HCT116 (cell line): Measurements from ENCODE around the gene IQGAP3. TPM values are rescaled to one million over a fixed set of nuclear protein-coding genes. Genes with fewer than 3 reads are reported as not detected.

Source experiments
- ATAC-seq: fragments of 200-7000 bp; cut with Tn5 transposase; 2 replicates; pipeline ENCODE4 v1.9.1; 2020; ENCODE audit warnings: mild to moderate bottlenecking, moderate library complexity
- BruUV-seq: library from RNA; stranded (reverse); fragments of 400-500 nt; replicated peaks from 2 replicates; lab custom pipeline; 2021; lab: Mats Ljungman, UMichigan
- CTCF ChIA-PET: fragments of 300-600 bp; sonication (Branson Sonifier 250); formaldehyde crosslinking; loops from one replicate; lab custom pipeline; 2021; ENCODE audit warnings: antibody characterized with exemption; lab: Charles Lee
- POLR2A ChIA-PET: fragments of 300-600, 350-600 bp; sonication (Branson Sonifier 250); formaldehyde crosslinking; loops from one replicate; lab custom pipeline; 2021; ENCODE audit warnings: antibody characterized with exemption; lab: Charles Lee
- RAD21 ChIA-PET, 2 experiments: fragments of 300-600 bp; sonication (Branson Sonifier 250); formaldehyde crosslinking; loops; one replicate each; lab custom pipeline; 2023; ENCODE audit warnings: low total read pairs in 2 of 2; ENCODE audit not compliant: uncharacterized antibody in 2 of 2, unreplicated experiment in 2 of 2, low non-redundant PET in 1 of 2; lab: Charles Lee
- DNase-seq: peaks from one replicate; pipeline ENCODE4 v3.0.0-alpha.2; 2010; ENCODE audit warnings: low read depth, low spot score
- H2AFZ ChIP-seq: fragments of 200-600 bp; shearing (Covaris generic), sonication (generic); 2 replicates; pipeline ENCODE4 v1.6.1; 2017; ENCODE audit warnings: low read depth, mixed run types, mixed read lengths, antibody characterized with exemption, low read length; ENCODE audit not compliant: poor library complexity, severe bottlenecking
- H3K27ac ChIP-seq: 2 replicates; pipeline ENCODE4 v1.5.1; 2012; ENCODE audit warnings: low read depth, low read length
- H3K27me3 ChIP-seq: fragments of 200-600 bp; sonication (generic); 2 replicates; pipeline ENCODE4 v1.6.1; 2016; ENCODE audit warnings: mixed run types, low read length, mixed read lengths; ENCODE audit not compliant: insufficient read depth
- H3K36me3 ChIP-seq, 2 experiments: fragments of 200-500 bp in 1 of 2; fragments of 200-600 bp in 1 of 2; sonication (Bioruptor generic) in 1 of 2; sonication (generic) in 1 of 2; 2 replicates each; pipeline versions ENCODE4 v1.5.1 to v1.6.1; 2014 to 2016; ENCODE audit warnings: low read length in 2 of 2, inconsistent platforms in 1 of 2, mixed read lengths in 1 of 2, mixed run types in 1 of 2; ENCODE audit not compliant: insufficient read depth in 2 of 2, control insufficient read depth in 1 of 2
- H3K4me1 ChIP-seq, 2 experiments: fragments of 200-600 bp in 1 of 2; sonication (generic) in 1 of 2; 2 replicates each; pipeline versions ENCODE4 v1.5.1 to v1.6.1; 2012 to 2017; ENCODE audit warnings: low read length in 2 of 2, inconsistent platforms in 1 of 2, mild to moderate bottlenecking in 1 of 2, mixed read lengths in 1 of 2, mixed run types in 1 of 2, moderate library complexity in 1 of 2; ENCODE audit not compliant: insufficient read depth in 2 of 2, control insufficient read depth in 1 of 2
- H3K4me2 ChIP-seq: fragments of 200-600 bp; sonication (generic); 2 replicates; pipeline ENCODE4 v1.6.1; 2017; ENCODE audit warnings: mixed run types, low read length, mixed read lengths
- H3K4me3 ChIP-seq, 2 experiments: fragments of 200-600 bp in 1 of 2; sonication (generic) in 1 of 2; replicated peaks in 1 of 2; 2 replicates each; pipeline ENCODE4 v1.5.1; 2011 to 2016; ENCODE audit warnings: low read length in 2 of 2, control low read depth in 1 of 2, low read depth in 1 of 2, mild to moderate bottlenecking in 1 of 2, mixed read lengths in 1 of 2, mixed run types in 1 of 2
- H3K79me2 ChIP-seq: fragments of 200-600 bp; sonication (generic); 2 replicates; pipeline ENCODE4 v1.6.1; 2017; ENCODE audit warnings: mild to moderate bottlenecking, mixed run types, low read length, moderate library complexity, mixed read lengths; ENCODE audit not compliant: insufficient read depth
- H3K9ac ChIP-seq: fragments of 200-600 bp; sonication (generic); 2 replicates; pipeline ENCODE4 v1.6.1; 2016; ENCODE audit warnings: low read length, mixed read lengths
- H3K9me2 ChIP-seq: fragments of 200-600 bp; sonication (generic), shearing (Covaris generic); 2 replicates; pipeline ENCODE4 v1.6.1; 2017; ENCODE audit warnings: mixed run types, mild to moderate bottlenecking, moderate library complexity; ENCODE audit not compliant: insufficient read depth
- H3K9me3 ChIP-seq, 2 experiments: fragments of 200-500 bp in 1 of 2; fragments of 200-600 bp in 1 of 2; sonication (Bioruptor generic) in 1 of 2; sonication (generic) in 1 of 2; 2 replicates each; pipeline ENCODE4 v1.6.1; 2014 to 2017; ENCODE audit warnings: low read length in 2 of 2, mixed read lengths in 2 of 2, inconsistent platforms in 1 of 2, low read depth in 1 of 2, mild to moderate bottlenecking in 1 of 2, mixed run types in 1 of 2, moderate library complexity in 1 of 2; ENCODE audit not compliant: control insufficient read depth in 1 of 2, insufficient read depth in 1 of 2
- H4K20me1 ChIP-seq: fragments of 200-600 bp; sonication (generic), shearing (Covaris generic); 2 replicates; pipeline ENCODE4 v1.6.1; 2017; ENCODE audit warnings: mixed run types, mild to moderate bottlenecking, moderate library complexity; ENCODE audit not compliant: insufficient read depth
- CTCF ChIP-seq, 3 experiments: fragments of 200-600 bp in 1 of 3; sonication (generic) in 1 of 3; IDR thresholded peaks in 2 of 3; conservative IDR thresholded peaks in 1 of 3; 2 replicates each; pipeline ENCODE4 v1.5.1; 2012 to 2017; ENCODE audit warnings: low read depth in 2 of 3, low read length in 2 of 3, antibody characterized with exemption in 1 of 3, borderline replicate concordance in 1 of 3, control low read depth in 1 of 3, mild to moderate bottlenecking in 1 of 3, mixed read lengths in 1 of 3, mixed run types in 1 of 3, moderate library complexity in 1 of 3; ENCODE audit not compliant: insufficient read depth in 1 of 3
- ELF1 ChIP-seq: IDR thresholded peaks from 2 replicates; pipeline ENCODE4 v1.6.1; 2012; ENCODE audit warnings: low read depth, borderline replicate concordance
- EZH2 ChIP-seq: fragments of 200-600 bp; sonication (generic); IDR thresholded peaks from 2 replicates; pipeline ENCODE4 v1.6.1; 2017; ENCODE audit warnings: antibody characterized with exemption, mixed run types
- EZH2phosphoT487 ChIP-seq: fragments of 200-600 bp; IDR thresholded peaks from 2 replicates; pipeline ENCODE4 v1.6.1; 2018; ENCODE audit warnings: antibody characterized with exemption, borderline replicate concordance
- FOSL1 ChIP-seq: IDR thresholded peaks from 2 replicates; pipeline ENCODE4 v1.6.1; 2012; ENCODE audit warnings: low read depth
- POLR2A ChIP-seq: IDR thresholded peaks from 2 replicates; pipeline ENCODE4 v1.7.0; 2011; ENCODE audit warnings: borderline replicate concordance; ENCODE audit not compliant: insufficient read depth, insufficient read length; ENCODE audit errors: extremely low read depth
- ZFX ChIP-seq: fragments of 450-650 bp; IDR thresholded peaks from 2 replicates; pipeline ENCODE4 v1.6.1; 2017
- intact Hi-C: fragments of 100-400 bp; cut with micrococcal nuclease; formaldehyde crosslinking; loops from 2 replicates; pipeline ENCODE4 v1.10.0; 2022
- total RNA-seq: library from RNA; stranded (reverse); gene quantifications from one replicate; pipeline ENCODE4 v1.2.1, GENCODE V29; 2021; ENCODE audit not compliant: unreplicated experiment

The IQGAP3 gene
- total RNA-seq, 1 experiment from 2014 or later = 38.8 TPM

GRCh38 chr1:156486421-156487344, 85.7 kb downstream of the IQGAP3 start:
- ChIA-PET CTCF (interaction anchor here (0.6 kb wide), 1 partner anchor 42 kb away, joined by 3 read pairs; no protein-coding TSS in a partner anchor), RAD21 (no interaction called here), POLR2A (interaction anchor here (1.0 kb wide), 1 partner anchor 14 kb away, joined by 3 read pairs; the partner anchor contains the start of gene MEF2D)
- ATAC-seq = no peak
- Histone ChIP-seq H3K27ac (no peak overlapping the region), H3K27me3 (no peaks in the 10 kb centered on the region), H3K9me2 (no peaks in the 10 kb centered on the region), H3K4me2 (no peak overlapping the region), H3K9ac (no peak overlapping the region), H3K4me3 (no peak overlapping the region), H2AFZ (no peak overlapping the region), H4K20me1 (no peaks in the 10 kb centered on the region), H3K9me3 (no peaks in the 10 kb centered on the region), H3K4me1 (peaks cover 37 to 40% of the 10 kb centered on the region in 2 experiments), H3K79me2 (peaks cover 80% of the 10 kb centered on the region), H3K36me3 (peaks cover 6 to 12% of the 10 kb centered on the region in 2 experiments; a peak in 3 of 4 replicates)
- BruUV-seq = no TSS peak
- TF ChIP-seq ELF1 = no peak
- intact Hi-C loops = no loop called here
- no peak for DNase-seq

GRCh38 chr1:156485984-156486383, 86.4 kb downstream of the IQGAP3 start:
- POLR2A ChIA-PET = interaction anchor here (1.0 kb wide), 2 partner anchors 15 to 17 kb away, joined by 3 read pairs; partner anchors contain the start of gene MEF2D
- H3K4me1 ChIP-seq = peaks cover 30 to 33% of the 10 kb centered on the region in 2 experiments
- intact Hi-C loops = no loop called here
- RAD21 ChIA-PET = no interaction called here
- CTCF ChIA-PET = no interaction called here
- no peak for TF ChIP-seq POLR2A
- no peak for TF ChIP-seq ZFX
- no peak for TF ChIP-seq EZH2
- TF ChIP-seq FOSL1 = no peak
- no peak for TF ChIP-seq CTCF (IDR thresholded peaks at IDR 0.05 in 2 of 3, conservative IDR thresholded peaks at IDR 0.05 in 1 of 3; ENCODE audit: borderline replicate concordance in 1 of 3, insufficient read depth in 1 of 3, low read depth in 2 of 3, low read length in 2 of 3)
- no peak for TF ChIP-seq EZH2phosphoT487
- no peaks in the 10 kb centered on the region for H4K20me1 ChIP-seq
- DNase-seq (no peak), ATAC-seq (no peak)
- H3K4me3 ChIP-seq = no peak overlapping the region
- H3K9me2 ChIP-seq = no peaks in the 10 kb centered on the region
- BruUV-seq = no TSS peak
- no peaks in the 10 kb centered on the region for H3K27me3 ChIP-seq
- H3K4me2 ChIP-seq = no peak overlapping the region
- no peak overlapping the region for H2AFZ ChIP-seq
- peaks cover 9 to 19% of the 10 kb centered on the region in 2 experiments; a peak in 3 of 4 replicates for H3K36me3 ChIP-seq
- H3K9me3 ChIP-seq = no peaks in the 10 kb centered on the region
- H3K27ac ChIP-seq = no peak overlapping the region
- peaks cover 73% of the 10 kb centered on the region for H3K79me2 ChIP-seq
- no peak overlapping the region for H3K9ac ChIP-seq
